ENCODE data around the gene ZNF598.
"Not testable (repeated sequence)": the region's sequence is repeated elsewhere in the genome, so short reads cannot be mapped to it uniquely, and the experiment has no call there.

Gene ZNF598

DNA sequence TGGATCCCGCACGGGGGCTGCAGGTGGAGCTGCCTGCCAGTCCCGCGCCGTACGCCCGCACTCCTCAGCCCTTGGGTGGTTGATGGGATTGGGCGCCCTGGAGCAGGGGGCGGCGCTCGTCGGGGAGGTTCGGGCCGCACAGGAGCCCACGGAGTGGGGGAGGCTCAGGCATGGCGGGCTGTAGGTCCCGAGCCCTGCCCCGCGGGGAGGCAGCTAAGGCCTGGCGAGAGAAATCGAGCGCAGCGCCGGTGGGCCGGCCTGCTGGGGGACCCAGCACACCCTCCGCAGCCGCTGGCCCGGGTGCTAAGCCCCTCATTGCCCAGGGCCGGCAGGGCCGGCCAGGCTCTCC is 51.5 kb downstream of the ZNF598 start:
- not testable (repeated sequence) for DNase-seq (ENCODE audit: low spot score)

DNA sequence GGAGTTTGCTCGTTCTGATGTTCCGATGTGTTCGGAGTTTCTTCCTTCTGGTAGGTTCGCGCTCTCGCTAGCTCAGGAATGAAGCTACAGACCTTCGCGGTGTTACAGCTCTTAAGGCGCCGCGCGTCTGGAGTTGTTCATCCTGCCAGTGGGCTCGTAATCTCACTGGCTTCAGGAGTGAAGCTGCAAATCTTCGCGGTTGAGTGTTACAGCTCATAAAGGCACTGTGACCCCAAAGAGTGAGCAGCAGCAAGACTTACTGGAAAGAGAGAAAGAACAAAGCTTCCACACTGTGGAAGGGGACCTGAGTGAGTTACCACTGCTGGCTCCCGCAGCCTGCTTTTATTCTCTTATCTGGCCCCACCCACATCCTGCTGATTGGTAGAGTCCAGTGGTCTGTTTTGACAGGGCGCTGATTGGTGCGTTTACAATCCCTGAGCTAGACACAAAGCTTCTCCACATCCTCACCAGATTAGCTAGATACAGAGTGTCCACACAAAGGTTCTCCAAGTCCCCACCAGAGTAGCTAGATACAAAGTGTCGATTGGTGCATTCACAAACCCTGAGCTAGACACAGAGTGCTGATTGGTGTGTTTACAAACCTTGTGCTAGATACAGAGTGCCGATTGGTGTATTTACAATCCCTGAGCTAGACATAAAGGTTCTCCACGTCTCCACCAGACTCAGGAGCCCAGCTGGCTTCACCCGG is 52.0 kb downstream of the ZNF598 start:
- not testable (repeated sequence) for DNase-seq (ENCODE audit: low spot score)

DNA sequence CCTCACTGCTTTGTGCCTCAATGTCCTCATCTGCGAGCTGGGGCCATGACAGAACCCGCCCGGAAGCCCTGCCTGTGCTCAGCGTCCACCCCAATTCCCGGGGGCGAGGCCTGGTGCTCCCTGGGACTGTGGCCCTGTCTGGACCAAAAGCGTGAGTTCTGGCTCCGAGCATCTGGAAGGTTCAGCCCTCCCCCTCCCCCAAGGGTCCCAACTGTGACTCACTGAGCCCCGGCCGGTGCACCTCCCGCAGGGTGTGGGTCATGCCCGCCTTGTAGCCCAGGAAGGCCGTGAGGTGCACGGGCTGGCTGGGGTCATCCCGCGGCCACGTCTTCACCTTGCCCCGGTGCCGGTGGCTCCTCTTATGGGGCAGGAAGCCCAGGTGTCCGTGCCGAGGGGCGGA is 55.9 kb downstream of the ZNF598 start:
- no peak for DNase-seq (ENCODE audit: low spot score)

DNA sequence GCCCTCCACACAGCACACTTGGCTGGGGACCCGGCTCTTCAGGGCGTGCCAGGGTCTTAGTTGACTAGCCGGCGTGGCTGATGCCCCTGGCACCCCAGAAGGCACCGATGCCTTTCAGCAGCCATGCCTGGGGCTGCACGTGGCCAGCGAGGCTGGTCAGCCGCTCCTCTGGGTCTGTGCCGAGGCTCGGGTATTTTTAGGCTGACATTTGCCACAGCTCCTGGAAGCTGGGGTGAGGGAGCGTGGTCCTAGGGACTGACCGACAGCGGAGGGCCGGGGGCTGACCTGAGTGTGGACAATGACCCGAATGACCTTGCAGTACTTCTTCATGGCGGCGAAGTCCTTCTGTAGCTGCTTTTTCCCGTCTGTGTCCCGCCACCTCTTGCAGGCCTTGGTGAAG is 59.1 kb downstream of the ZNF598 start:
- DNase-seq (ENCODE audit: low spot score) = no peak

DNA sequence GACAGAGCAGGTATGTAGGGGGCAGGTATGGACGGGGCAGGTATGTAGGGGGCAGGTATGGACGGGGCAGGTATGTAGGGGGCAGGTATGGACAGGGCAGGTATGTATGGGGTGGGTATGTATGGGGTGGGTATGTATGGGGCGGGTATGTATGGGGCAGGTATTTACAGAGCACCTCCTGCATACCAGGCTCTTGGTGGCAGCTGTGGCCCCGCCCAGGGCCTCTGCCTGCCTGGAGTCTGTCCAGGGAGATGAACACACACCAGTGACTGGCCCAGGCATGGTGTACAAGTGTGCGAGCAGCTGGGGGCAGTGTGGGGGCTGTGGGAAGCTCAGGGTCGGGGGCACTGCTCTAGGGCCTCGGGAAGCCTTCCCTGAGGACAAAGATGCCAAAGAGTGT is 59.6 kb downstream of the ZNF598 start:
- no peak for DNase-seq (ENCODE audit: low spot score)

DNA sequence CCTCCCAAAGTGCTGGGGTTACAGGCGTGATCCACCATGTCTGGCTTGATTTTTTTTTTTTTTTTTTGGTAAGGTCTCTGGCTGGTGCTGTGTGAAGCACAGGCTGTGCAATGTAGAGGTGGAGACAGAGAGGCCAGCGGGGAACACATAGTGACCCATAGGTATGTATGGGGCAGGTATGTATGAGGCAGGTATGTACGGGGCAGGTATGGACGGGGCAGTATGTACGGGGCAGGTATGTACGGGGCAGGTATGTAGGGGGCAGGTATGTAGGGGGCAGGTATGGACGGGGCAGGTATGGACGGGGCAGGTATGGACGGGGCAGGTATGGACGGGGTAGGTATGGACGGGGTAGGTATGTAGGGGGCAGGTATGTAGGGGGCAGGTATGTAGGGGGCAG is 60.1 kb downstream of the ZNF598 start:
- no peak for DNase-seq (ENCODE audit: low spot score)

Measured in left forelimb (tissue), 1 donor.